ENCODE results near the gene NFILZ. TPM values are rescaled to one million over a fixed set of nuclear protein-coding genes. Genes with fewer than 3 reads are reported as not detected.

Gene NFILZ
- total and polyA plus RNA-seq, 5 donors from 2014 or later: not detected

DNA sequence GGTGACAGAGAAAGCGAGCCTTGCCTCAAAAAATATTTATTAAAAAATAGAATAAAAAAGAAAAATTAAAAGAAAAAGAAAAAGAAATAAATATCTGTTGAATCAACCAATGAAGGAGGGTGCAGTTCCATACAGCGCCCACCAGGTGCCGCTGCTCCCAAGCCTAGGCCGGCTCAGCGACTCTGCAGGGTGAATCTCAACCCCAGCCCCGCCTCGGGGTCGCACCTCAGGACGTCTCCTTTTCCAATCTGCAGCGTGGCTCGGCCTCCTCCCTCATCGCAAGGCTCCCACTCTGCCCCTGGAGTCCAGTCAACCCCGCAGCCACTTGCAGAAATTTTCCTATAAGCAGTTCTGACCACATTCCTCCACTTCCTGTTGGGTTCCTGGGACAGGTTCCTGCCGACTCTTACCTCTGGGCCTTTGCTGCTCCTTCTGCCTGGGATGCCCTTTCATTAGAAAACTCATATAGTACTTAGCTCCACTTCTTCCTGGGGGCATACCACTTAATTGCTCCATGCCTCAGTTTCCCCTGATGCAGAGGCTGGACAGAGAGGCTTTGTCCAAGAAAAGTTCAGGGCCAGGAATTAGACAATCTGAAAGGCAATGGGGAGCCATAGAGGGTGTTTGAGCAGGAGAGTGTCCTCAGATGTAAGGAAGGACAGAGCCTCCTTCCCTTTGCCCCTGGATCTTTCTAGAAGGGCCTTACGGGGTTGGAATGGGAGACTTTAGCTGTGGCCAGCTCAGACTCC lies 24.3 kb downstream of the NFILZ start:
- ATAC-seq (ENCODE audit: low read depth in 2 of 2) (peak in 1 of 2 donors; percentile 70), DNase-seq (peak; percentile 37 to 64 (median 62))
- peak overlapping the region; percentile 26 for H3K4me3 ChIP-seq (ENCODE audit: low read depth, low read length)
- H3K9me3 ChIP-seq (ENCODE audit: control insufficient read depth in 2 of 2, low read length in 2 of 2): no peaks in the 10 kb centered on the region
- Mint-ChIP-seq H3K27ac (no peak overlapping the region), H3K4me3 (peak overlapping the region in 3 of 4 donors; percentile 66 to 82 (median 78)), H3K27me3 (peaks cover 6% of the 10 kb centered on the region), H3K9me3 (no peaks in the 10 kb centered on the region), H3K36me3 (no peaks in the 10 kb centered on the region), H3K4me1 (peaks cover 0 to 13% (median 9%) of the 10 kb centered on the region in 4 donors)
- H3K4me1 ChIP-seq (ENCODE audit: control insufficient read depth, insufficient read depth, low read length, poor library complexity, severe bottlenecking): peaks cover 9% of the 10 kb centered on the region
- H3K27ac ChIP-seq (ENCODE audit: insufficient read depth, low read length, poor library complexity, severe bottlenecking): no peak overlapping the region
- no peaks in the 10 kb centered on the region for H3K36me3 ChIP-seq (ENCODE audit: control insufficient read depth, insufficient read depth, low read length)
- H3K27me3 ChIP-seq (ENCODE audit: control insufficient read depth, insufficient read depth, low read length): no peaks in the 10 kb centered on the region

DNA sequence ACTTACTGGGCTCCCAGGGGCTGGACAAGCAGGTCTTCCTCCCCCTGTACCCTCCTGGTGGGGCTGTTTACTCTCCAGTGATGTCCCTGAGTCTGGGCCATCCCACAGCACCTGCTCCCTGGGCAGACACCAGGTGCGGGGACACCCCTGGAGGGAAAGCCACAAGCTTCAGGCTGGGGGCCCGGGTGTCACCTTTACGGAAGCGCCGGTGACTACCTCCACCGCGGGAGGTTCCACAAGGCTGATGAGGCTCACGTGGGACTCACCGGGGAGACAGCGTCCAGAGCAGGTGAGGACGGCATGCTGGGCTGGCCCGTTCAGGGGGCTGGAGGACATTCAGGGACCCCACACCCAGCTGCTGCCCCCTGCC lies 24.9 kb downstream of the NFILZ start:
- Mint-ChIP-seq H3K4me3 (no peak overlapping the region), H3K36me3 (no peaks in the 10 kb centered on the region), H3K27ac (no peak overlapping the region), H3K27me3 (peaks cover 6% of the 10 kb centered on the region), H3K4me1 (peaks cover 0 to 13% (median 9%) of the 10 kb centered on the region in 4 donors), H3K9me3 (no peaks in the 10 kb centered on the region)
- Histone ChIP-seq H3K27me3 (ENCODE audit: control insufficient read depth, insufficient read depth, low read length) (no peaks in the 10 kb centered on the region), H3K36me3 (ENCODE audit: control insufficient read depth, insufficient read depth, low read length) (no peaks in the 10 kb centered on the region), H3K4me1 (ENCODE audit: control insufficient read depth, insufficient read depth, low read length, poor library complexity, severe bottlenecking) (peaks cover 9% of the 10 kb centered on the region), H3K27ac (ENCODE audit: insufficient read depth, low read length, poor library complexity, severe bottlenecking) (no peak overlapping the region), H3K9me3 (ENCODE audit: control insufficient read depth in 2 of 2, low read length in 2 of 2) (no peaks in the 10 kb centered on the region), H3K4me3 (ENCODE audit: low read depth, low read length) (no peak overlapping the region)
- peak; percentile 42 to 47 for ATAC-seq (ENCODE audit: low read depth in 2 of 2)
- peak in 2 of 3 donors; percentile 11 to 34 for DNase-seq

DNA sequence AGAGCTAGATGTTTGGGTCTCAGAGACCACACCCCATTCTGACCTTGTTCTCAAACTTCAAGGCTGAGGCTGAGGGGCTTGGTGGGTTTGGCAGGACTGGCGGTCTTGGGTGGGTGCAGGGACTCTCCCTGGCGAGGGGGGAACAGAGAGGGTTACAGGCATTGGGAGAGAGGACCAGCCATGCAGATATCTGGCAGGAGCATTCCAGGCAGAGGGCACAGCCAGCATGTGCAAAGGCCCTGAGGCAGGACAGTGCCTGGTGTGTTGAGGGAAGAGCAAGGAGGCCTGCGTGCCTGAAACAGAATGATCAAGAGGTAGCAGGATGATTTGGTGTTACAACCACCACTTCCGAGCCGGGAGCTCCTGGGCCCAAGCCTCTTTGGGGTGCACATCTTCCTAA lies 27.4 kb downstream of the NFILZ start:
- H3K4me1 Mint-ChIP-seq: peaks cover 0 to 15% (median 9%) of the 10 kb centered on the region in 4 donors
- Histone ChIP-seq H3K27ac (ENCODE audit: insufficient read depth, low read length, poor library complexity, severe bottlenecking) (no peak overlapping the region), H3K4me1 (ENCODE audit: control insufficient read depth, insufficient read depth, low read length, poor library complexity, severe bottlenecking) (peaks cover 9% of the 10 kb centered on the region), H3K27me3 (ENCODE audit: control insufficient read depth, insufficient read depth, low read length) (no peaks in the 10 kb centered on the region), H3K4me3 (ENCODE audit: low read depth, low read length) (no peak overlapping the region), H3K36me3 (ENCODE audit: control insufficient read depth, insufficient read depth, low read length) (no peaks in the 10 kb centered on the region), H3K9me3 (ENCODE audit: control insufficient read depth in 2 of 2, low read length in 2 of 2) (no peaks in the 10 kb centered on the region)
- no peaks in the 10 kb centered on the region for H3K36me3 Mint-ChIP-seq
- H3K27ac Mint-ChIP-seq: no peak overlapping the region
- DNase-seq (no peak), ATAC-seq (ENCODE audit: low read depth in 2 of 2) (no peak)
- H3K9me3 Mint-ChIP-seq: no peaks in the 10 kb centered on the region
- H3K4me3 Mint-ChIP-seq: no peak overlapping the region
- H3K27me3 Mint-ChIP-seq: peaks cover 6% of the 10 kb centered on the region

DNA sequence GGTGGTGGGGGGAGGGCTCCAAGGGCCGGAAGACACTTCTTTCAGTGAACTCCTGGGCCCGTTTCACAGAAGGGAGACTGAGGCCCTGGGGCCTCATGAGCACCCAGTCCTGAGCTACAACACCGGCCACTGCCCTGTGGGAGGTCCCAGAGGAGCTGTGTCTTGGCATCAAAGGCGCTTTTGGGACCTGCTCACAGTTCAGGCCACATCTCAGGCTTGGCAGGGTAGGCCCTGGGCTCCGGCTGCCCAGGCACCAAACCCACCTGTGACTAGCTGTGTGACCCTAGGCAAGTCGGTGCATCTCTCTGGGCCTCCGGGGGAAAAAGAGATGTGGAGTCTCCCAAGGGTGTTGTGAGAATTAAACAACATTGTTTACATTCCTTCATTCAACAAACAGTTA lies 29.5 kb downstream of the NFILZ start:
- Mint-ChIP-seq H3K36me3 (no peaks in the 10 kb centered on the region), H3K4me1 (peaks cover 0 to 23% (median 11%) of the 10 kb centered on the region in 4 donors), H3K27ac (no peak overlapping the region), H3K9me3 (no peaks in the 10 kb centered on the region), H3K4me3 (no peak overlapping the region), H3K27me3 (peaks cover 4% of the 10 kb centered on the region)
- Histone ChIP-seq H3K27me3 (ENCODE audit: control insufficient read depth, insufficient read depth, low read length) (no peaks in the 10 kb centered on the region), H3K36me3 (ENCODE audit: control insufficient read depth, insufficient read depth, low read length) (no peaks in the 10 kb centered on the region), H3K9me3 (ENCODE audit: control insufficient read depth in 2 of 2, low read length in 2 of 2) (no peaks in the 10 kb centered on the region), H3K4me3 (ENCODE audit: low read depth, low read length) (no peak overlapping the region), H3K4me1 (ENCODE audit: control insufficient read depth, insufficient read depth, low read length, poor library complexity, severe bottlenecking) (peaks cover 16% of the 10 kb centered on the region), H3K27ac (ENCODE audit: insufficient read depth, low read length, poor library complexity, severe bottlenecking) (no peak overlapping the region)
- ATAC-seq (ENCODE audit: low read depth in 2 of 2) (no peak), DNase-seq (no peak)

DNA sequence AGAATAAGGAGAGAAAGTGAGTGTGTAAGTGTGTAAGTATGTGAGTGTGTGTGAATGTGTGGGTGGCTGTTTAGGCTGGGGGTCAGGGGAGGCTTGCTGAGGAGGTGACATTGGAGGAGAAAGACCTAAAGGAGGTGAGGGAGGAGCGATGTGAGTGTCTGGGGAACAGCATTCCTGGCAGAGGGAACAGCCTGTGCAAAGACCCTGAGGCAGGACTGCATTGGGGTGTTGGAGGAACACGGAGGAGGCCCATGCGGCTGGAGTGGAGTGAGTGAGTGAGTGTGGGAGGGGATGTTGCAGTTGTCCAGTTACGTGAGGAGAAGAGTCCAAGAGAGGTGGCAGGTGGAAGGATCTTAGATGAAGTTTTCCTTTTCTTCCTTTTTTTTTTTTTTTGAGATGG lies 31.8 kb downstream of the NFILZ start:
- peaks cover 14% of the 10 kb centered on the region for H3K4me1 ChIP-seq (ENCODE audit: control insufficient read depth, insufficient read depth, low read length, poor library complexity, severe bottlenecking)
- ATAC-seq (ENCODE audit: low read depth in 2 of 2) (no peak), DNase-seq (no peak)
- Mint-ChIP-seq H3K9me3 (no peaks in the 10 kb centered on the region), H3K36me3 (no peaks in the 10 kb centered on the region), H3K27me3 (no peaks in the 10 kb centered on the region), H3K4me3 (no peak overlapping the region), H3K4me1 (peaks cover 0 to 22% (median 5%) of the 10 kb centered on the region in 4 donors), H3K27ac (peak overlapping the region in 2 of 3 donors; percentile 67 to 85)
- H3K4me3 ChIP-seq (ENCODE audit: low read depth, low read length): no peak overlapping the region
- H3K36me3 ChIP-seq (ENCODE audit: control insufficient read depth, insufficient read depth, low read length): no peaks in the 10 kb centered on the region
- no peak overlapping the region for H3K27ac ChIP-seq (ENCODE audit: insufficient read depth, low read length, poor library complexity, severe bottlenecking)
- H3K9me3 ChIP-seq (ENCODE audit: control insufficient read depth in 2 of 2, low read length in 2 of 2): no peaks in the 10 kb centered on the region
- no peaks in the 10 kb centered on the region for H3K27me3 ChIP-seq (ENCODE audit: control insufficient read depth, insufficient read depth, low read length)

DNA sequence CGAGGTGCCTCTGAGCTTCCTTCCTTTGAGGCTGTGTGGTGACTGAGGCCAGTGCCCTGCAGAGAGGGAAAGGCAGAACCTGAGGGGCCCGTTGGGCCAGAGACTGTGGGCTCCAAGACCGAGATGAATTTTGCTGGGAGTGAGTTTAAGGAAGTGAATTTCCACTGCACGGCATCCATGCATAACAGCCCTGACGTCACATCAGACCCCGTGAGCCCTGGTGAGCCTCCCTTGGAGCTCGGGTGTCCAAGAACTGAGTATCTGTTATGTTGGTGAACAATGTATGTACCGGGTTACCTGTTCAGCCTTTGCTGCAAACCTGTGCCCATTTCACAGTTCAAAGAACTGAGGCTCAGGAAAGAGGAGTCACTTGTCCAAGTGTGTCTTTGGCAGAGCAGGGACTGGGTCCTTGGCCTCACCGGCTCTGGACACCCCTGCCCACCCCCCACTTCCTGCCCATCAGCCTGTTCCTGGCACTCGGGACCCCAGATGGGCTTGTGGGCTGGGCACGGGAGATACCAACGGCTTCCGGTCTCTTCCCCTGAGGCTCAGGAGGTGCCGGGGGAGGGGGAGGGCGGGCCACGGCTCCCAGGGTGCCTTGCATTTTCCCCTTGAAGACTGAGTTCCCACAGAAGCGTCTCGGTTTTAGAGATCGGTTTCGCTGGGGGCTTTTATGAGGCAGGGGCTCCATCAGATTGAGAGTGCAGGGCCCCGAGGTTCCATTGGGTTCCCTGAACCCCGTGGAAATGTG lies 33.7 kb downstream of the NFILZ start:
- Histone ChIP-seq H3K27ac (ENCODE audit: insufficient read depth, low read length, poor library complexity, severe bottlenecking) (no peak overlapping the region), H3K9me3 (ENCODE audit: control insufficient read depth in 2 of 2, low read length in 2 of 2) (no peaks in the 10 kb centered on the region), H3K27me3 (ENCODE audit: control insufficient read depth, insufficient read depth, low read length) (no peaks in the 10 kb centered on the region), H3K4me3 (ENCODE audit: low read depth, low read length) (peak overlapping the region; percentile 32), H3K36me3 (ENCODE audit: control insufficient read depth, insufficient read depth, low read length) (no peaks in the 10 kb centered on the region), H3K4me1 (ENCODE audit: control insufficient read depth, insufficient read depth, low read length, poor library complexity, severe bottlenecking) (peaks cover 14% of the 10 kb centered on the region)
- H3K9me3 Mint-ChIP-seq: no peaks in the 10 kb centered on the region
- peaks cover 4% of the 10 kb centered on the region for H3K36me3 Mint-ChIP-seq
- peak overlapping the region; percentile 48 to 71 (median 65) for H3K27ac Mint-ChIP-seq
- H3K27me3 Mint-ChIP-seq: no peaks in the 10 kb centered on the region
- peak in 1 of 2 donors; percentile 60 for ATAC-seq (ENCODE audit: low read depth in 2 of 2)
- H3K4me1 Mint-ChIP-seq: peaks cover 0 to 22% (median 5%) of the 10 kb centered on the region in 4 donors
- H3K4me3 Mint-ChIP-seq: peak overlapping the region in 3 of 4 donors; percentile 24 to 63 (median 33)
- DNase-seq: peak in 2 of 3 donors; percentile 2 to 65

DNA sequence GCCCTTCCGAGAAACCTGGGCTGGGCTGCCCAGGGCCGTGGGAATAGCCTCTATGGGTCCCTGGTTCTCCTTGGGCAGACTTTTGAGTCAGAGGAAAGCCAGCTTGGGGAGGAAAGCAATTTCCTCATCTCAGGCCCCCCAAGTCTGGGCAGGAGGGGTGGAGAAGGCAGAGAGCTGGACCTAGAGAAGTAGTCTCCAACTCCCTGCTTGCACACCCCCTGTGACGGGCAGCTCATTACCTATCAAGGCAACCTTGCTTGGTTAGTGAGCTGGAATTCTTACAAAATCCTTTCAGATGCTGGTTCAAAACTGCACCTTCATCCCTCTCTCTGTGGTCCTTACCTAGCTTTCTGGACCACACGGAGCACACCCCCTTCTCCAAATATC lies 34.2 kb downstream of the NFILZ start:
- Histone ChIP-seq H3K4me1 (ENCODE audit: control insufficient read depth, insufficient read depth, low read length, poor library complexity, severe bottlenecking) (peaks cover 14% of the 10 kb centered on the region), H3K27me3 (ENCODE audit: control insufficient read depth, insufficient read depth, low read length) (no peaks in the 10 kb centered on the region), H3K4me3 (ENCODE audit: low read depth, low read length) (peak overlapping the region; percentile 32), H3K27ac (ENCODE audit: insufficient read depth, low read length, poor library complexity, severe bottlenecking) (no peak overlapping the region), H3K9me3 (ENCODE audit: control insufficient read depth in 2 of 2, low read length in 2 of 2) (no peaks in the 10 kb centered on the region), H3K36me3 (ENCODE audit: control insufficient read depth, insufficient read depth, low read length) (no peaks in the 10 kb centered on the region)
- DNase-seq: no peak
- Mint-ChIP-seq H3K9me3 (no peaks in the 10 kb centered on the region), H3K4me1 (peaks cover 0 to 22% (median 5%) of the 10 kb centered on the region in 4 donors), H3K27ac (peak overlapping the region in 1 of 3 donors; percentile 26), H3K36me3 (peaks cover 4% of the 10 kb centered on the region), H3K4me3 (peak overlapping the region in 2 of 4 donors; percentile 22 to 24), H3K27me3 (peaks cover 3% of the 10 kb centered on the region)
- no peak for ATAC-seq (ENCODE audit: low read depth in 2 of 2)
